ENCODE results near the gene FANCC. TPM values are rescaled to one million over a fixed set of nuclear protein-coding genes. Genes with fewer than 3 reads are reported as not detected.
A peak's percentile ranks its signal among the peaks of the same experiment; 100 is the strongest.

FANCC gene
- total and polyA plus RNA-seq, 2 experiments from 2014 or later, result 5.0 to 5.3 TPM

DNA sequence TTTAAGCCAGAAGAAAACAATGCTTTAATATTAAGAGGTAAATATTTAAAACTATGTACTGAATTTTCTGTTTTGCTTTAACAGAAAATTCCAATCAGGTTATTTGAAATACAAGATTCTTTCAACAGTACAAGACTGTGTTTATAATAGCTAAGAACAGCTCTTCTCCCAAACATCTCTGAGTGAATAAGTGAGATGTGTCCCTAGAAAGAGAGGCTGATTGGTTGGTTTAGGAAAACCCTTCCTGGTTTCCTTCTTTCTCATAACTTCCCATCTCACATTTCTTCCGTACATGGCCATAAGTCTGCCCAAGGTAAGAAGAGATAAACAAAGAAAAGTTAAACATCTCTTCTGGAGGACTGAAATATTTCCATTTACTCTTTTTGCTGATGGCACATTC is 145.9 kb downstream of the FANCC start:
- Histone ChIP-seq H3K9ac (no peak overlapping the region), H4K20me1 (ENCODE audit: insufficient read depth) (no peaks in the 10 kb centered on the region), H3K36me3 (ENCODE audit: low read depth) (no peaks in the 10 kb centered on the region), H3K9me3 (ENCODE audit: low read depth) (no peaks in the 10 kb centered on the region), H3K4me3 (no peak overlapping the region), H3K4me2 (ENCODE audit: unreplicated experiment) (no peak overlapping the region), H3K4me1 (ENCODE audit: insufficient read depth) (peaks cover 11% of the 10 kb centered on the region), H3K9me2 (ENCODE audit: insufficient read depth) (no peaks in the 10 kb centered on the region), H2AFZ (peak overlapping the region; percentile 24; the same call in 1 of the 2 replicates), H3F3A (ENCODE audit: insufficient read depth) (no peaks in the 10 kb centered on the region; the same call in 1 of the 2 replicates), H3K79me2 (ENCODE audit: insufficient read depth) (no peaks in the 10 kb centered on the region), H3K27ac (no peak overlapping the region), H3K27me3 (replicated peaks; ENCODE audit: insufficient read depth) (no peaks in the 10 kb centered on the region)
- WGBS, 2 experiments (ENCODE audit: low coverage in 1 of 2, low lambda C conversion rate in 2 of 2, missing lambda C conversion rate in 2 of 2), result 98 to 100% methylated on average over 1 of the region's 1 CpG
- no peak for TF ChIP-seq EZH2 (IDR thresholded peaks at IDR 0.05; ENCODE audit: insufficient read depth, poor library complexity, severe bottlenecking)
- no peak for TF ChIP-seq EZH2phosphoT487 (IDR thresholded peaks at IDR 0.05; ENCODE audit: insufficient read depth, low read depth)
- DNase-seq, result no peak
- in situ Hi-C loops (cut with MboI), result no loop called here

DNA sequence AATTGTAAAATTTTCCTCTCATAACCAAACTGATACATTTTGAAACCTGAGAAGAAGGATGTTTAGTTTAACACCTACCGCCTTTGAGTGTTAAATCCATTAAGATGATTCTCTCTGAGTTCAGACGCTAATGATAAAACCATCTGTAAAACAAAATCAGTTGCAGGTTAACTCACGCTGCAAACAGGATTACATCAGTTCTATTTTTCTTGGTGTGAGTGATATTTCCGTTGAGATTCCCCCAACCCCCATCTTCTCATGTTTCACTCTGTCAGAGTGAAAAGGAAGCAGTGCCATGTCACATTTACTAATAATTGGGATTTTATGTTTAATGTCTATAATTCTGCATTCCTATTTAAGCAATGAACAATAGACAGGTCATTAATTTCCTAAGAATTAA is 146.5 kb downstream of the FANCC start:
- Histone ChIP-seq H3K4me1 (ENCODE audit: insufficient read depth) (peaks cover 11% of the 10 kb centered on the region), H3K27ac (no peak overlapping the region), H3K36me3 (ENCODE audit: low read depth) (no peaks in the 10 kb centered on the region), H3K9me3 (ENCODE audit: low read depth) (no peaks in the 10 kb centered on the region), H3K4me3 (no peak overlapping the region), H3F3A (ENCODE audit: insufficient read depth) (no peaks in the 10 kb centered on the region; the same call in 1 of the 2 replicates), H3K79me2 (ENCODE audit: insufficient read depth) (no peaks in the 10 kb centered on the region), H4K20me1 (ENCODE audit: insufficient read depth) (no peaks in the 10 kb centered on the region), H3K9ac (no peak overlapping the region), H3K27me3 (replicated peaks; ENCODE audit: insufficient read depth) (no peaks in the 10 kb centered on the region), H3K4me2 (ENCODE audit: unreplicated experiment) (peak overlapping the region; percentile 14), H2AFZ (peak overlapping the region; percentile 55), H3K9me2 (ENCODE audit: insufficient read depth) (no peaks in the 10 kb centered on the region)
- WGBS, 2 experiments (ENCODE audit: low coverage in 1 of 2, low lambda C conversion rate in 2 of 2, missing lambda C conversion rate in 2 of 2), result 52 to 57% methylated on average over 4 of the region's 4 CpGs
- TF ChIP-seq EZH2phosphoT487 (IDR thresholded peaks at IDR 0.05; ENCODE audit: insufficient read depth, low read depth), result no peak
- no peak for TF ChIP-seq EZH2 (IDR thresholded peaks at IDR 0.05; ENCODE audit: insufficient read depth, poor library complexity, severe bottlenecking)
- peak; percentile 46 for DNase-seq
- in situ Hi-C loops (cut with MboI), result no loop called here

DNA sequence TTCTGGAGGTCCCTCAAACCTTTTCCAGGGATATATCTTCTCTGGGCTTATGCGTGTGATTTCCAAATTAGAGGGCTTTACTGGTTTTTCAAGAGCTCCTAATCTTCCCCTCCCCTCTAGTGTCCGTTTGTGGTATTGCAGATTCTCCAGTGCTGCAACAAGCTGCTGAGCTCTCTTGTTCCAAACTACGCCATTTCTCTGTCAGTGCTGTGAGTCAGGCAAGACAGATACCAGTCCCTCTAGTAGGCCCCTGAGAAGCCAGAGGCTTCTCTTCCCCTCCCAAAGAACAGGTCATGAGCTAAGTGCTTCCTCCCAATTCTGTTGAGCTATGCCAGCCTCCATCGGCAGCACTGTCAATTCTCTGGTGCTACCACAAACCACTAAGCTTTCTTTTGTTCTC is 149.5 kb downstream of the FANCC start:
- peak; percentile 89 for DNase-seq
- H3K4me1 ChIP-seq (ENCODE audit: insufficient read depth), result peaks cover 11% of the 10 kb centered on the region
- peak overlapping the region; percentile 13; the same call in 1 of the 2 replicates for H3K27ac ChIP-seq
- no peaks in the 10 kb centered on the region for H3K79me2 ChIP-seq (ENCODE audit: insufficient read depth)
- no peaks in the 10 kb centered on the region for H3K9me3 ChIP-seq (ENCODE audit: low read depth)
- 51% methylated on average over 4 of the region's 4 CpGs for WGBS, 2 experiments (ENCODE audit: low coverage in 1 of 2, low lambda C conversion rate in 2 of 2, missing lambda C conversion rate in 2 of 2)
- no peak overlapping the region for H3K4me3 ChIP-seq
- H4K20me1 ChIP-seq (ENCODE audit: insufficient read depth), result no peaks in the 10 kb centered on the region
- peak overlapping the region; percentile 8; the same call in 1 of the 2 replicates for H3K9ac ChIP-seq
- TF ChIP-seq EZH2 (IDR thresholded peaks at IDR 0.05; ENCODE audit: insufficient read depth, poor library complexity, severe bottlenecking), result no peak
- TF ChIP-seq EZH2phosphoT487 (IDR thresholded peaks at IDR 0.05; ENCODE audit: insufficient read depth, low read depth), result no peak
- no peaks in the 10 kb centered on the region; the same call in 1 of the 2 replicates for H3F3A ChIP-seq (ENCODE audit: insufficient read depth)
- peak overlapping the region; percentile 45 for H2AFZ ChIP-seq
- H3K4me2 ChIP-seq (ENCODE audit: unreplicated experiment), result no peak overlapping the region
- H3K9me2 ChIP-seq (ENCODE audit: insufficient read depth), result no peaks in the 10 kb centered on the region
- in situ Hi-C loops (cut with MboI), result no loop called here
- no peaks in the 10 kb centered on the region for H3K27me3 ChIP-seq (replicated peaks; ENCODE audit: insufficient read depth)
- no peaks in the 10 kb centered on the region for H3K36me3 ChIP-seq (ENCODE audit: low read depth)

DNA sequence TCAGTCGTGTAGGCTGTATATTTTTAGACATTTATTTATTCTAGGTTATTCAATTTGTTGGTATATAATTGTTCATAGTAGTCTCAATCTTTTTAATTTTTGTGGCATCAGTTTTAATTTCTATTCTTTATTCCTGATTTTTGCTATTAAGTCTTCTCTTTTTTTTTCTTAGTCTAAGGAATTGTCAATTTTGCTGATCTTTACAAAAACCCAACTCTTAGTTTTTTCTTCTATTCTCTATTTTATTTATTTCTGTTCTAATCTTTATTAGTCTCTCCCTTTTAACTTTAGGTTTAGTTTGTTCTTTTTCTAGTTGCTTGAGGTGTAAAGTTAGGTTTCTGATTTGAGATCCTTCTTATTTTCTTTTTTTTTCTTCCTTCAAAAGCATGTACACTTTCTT is 152.5 kb downstream of the FANCC start:
- no peak overlapping the region for H3K27ac ChIP-seq
- TF ChIP-seq EZH2 (IDR thresholded peaks at IDR 0.05; ENCODE audit: insufficient read depth, poor library complexity, severe bottlenecking) (no peak), EZH2phosphoT487 (IDR thresholded peaks at IDR 0.05; ENCODE audit: insufficient read depth, low read depth) (no peak)
- in situ Hi-C loops (cut with MboI), result no loop called here
- no peak for DNase-seq
- no peaks in the 10 kb centered on the region for H3K9me3 ChIP-seq (ENCODE audit: low read depth)
- H2AFZ ChIP-seq, result no peak overlapping the region
- H3K79me2 ChIP-seq (ENCODE audit: insufficient read depth), result no peaks in the 10 kb centered on the region
- WGBS, 2 experiments (ENCODE audit: low coverage in 1 of 2, low lambda C conversion rate in 2 of 2, missing lambda C conversion rate in 2 of 2), result 57% methylated on average over 1 of the region's 1 CpG
- 0 out of 2 replicates have a peak, but pooled peaks cover 2% of the 10 kb centered on the region for H4K20me1 ChIP-seq (ENCODE audit: insufficient read depth)
- no peak overlapping the region for H3K9ac ChIP-seq
- no peaks in the 10 kb centered on the region; the same call in 1 of the 2 replicates for H3F3A ChIP-seq (ENCODE audit: insufficient read depth)
- H3K9me2 ChIP-seq (ENCODE audit: insufficient read depth), result no peaks in the 10 kb centered on the region
- no peak overlapping the region for H3K4me2 ChIP-seq (ENCODE audit: unreplicated experiment)
- no peak overlapping the region for H3K4me3 ChIP-seq
- peaks cover 4% of the 10 kb centered on the region; the same call in 1 of the 2 replicates for H3K4me1 ChIP-seq (ENCODE audit: insufficient read depth)
- H3K27me3 ChIP-seq (replicated peaks; ENCODE audit: insufficient read depth), result no peaks in the 10 kb centered on the region
- H3K36me3 ChIP-seq (ENCODE audit: low read depth), result no peaks in the 10 kb centered on the region
